Vagina (tissue), 2 donors: Measurements from ENCODE around the gene TRDN. TPM values are rescaled to one million over a fixed set of nuclear protein-coding genes. Genes with fewer than 3 reads are reported as not detected.

Experiments used
- DNase-seq, 2 donors: peaks; one replicate each; pipeline ENCODE4 v3.0.0-alpha.2; 2017; ENCODE audit errors: extremely low spot score in 2 of 2
- H3K27ac ChIP-seq: fragments of 200-600 bp; sonication (generic); one replicate; pipeline ENCODE4 v1.5.1; 2019
- H3K27me3 ChIP-seq: fragments of 200-600 bp; sonication (generic); one replicate; pipeline ENCODE4 v1.5.1; 2019
- H3K36me3 ChIP-seq, 2 donors: fragments of 200-600 bp; sonication (generic); one replicate each; pipeline ENCODE4 v1.5.1; 2017 to 2019
- H3K4me1 ChIP-seq: fragments of 200-600 bp; sonication (generic); one replicate; pipeline ENCODE4 v1.5.1; 2019
- H3K4me3 ChIP-seq, 2 donors: fragments of 200-600 bp; sonication (generic); 1 replicate in 1 of 2; 2 replicates in 1 of 2; pipeline ENCODE4 v1.5.1; 2016 to 2019
- H3K9me3 ChIP-seq: fragments of 200-600 bp; sonication (generic); one replicate; pipeline ENCODE4 v1.5.1; 2019
- CTCF ChIP-seq, 3 experiments: fragments of 450-650 bp in 2 of 3; fragments of 200-600 bp in 1 of 3; sonication (generic) in 1 of 3; IDR thresholded peaks; one replicate each; pipeline ENCODE4 v1.5.1; 2017 to 2019; ENCODE audit warnings: antibody characterized with exemption in 3 of 3, mild to moderate bottlenecking in 2 of 3, moderate library complexity in 2 of 3
- POLR2A ChIP-seq, 2 donors: fragments of 450-650 bp; IDR thresholded peaks; one replicate each; pipeline ENCODE4 v1.6.1; 2017; ENCODE audit warnings: antibody characterized with exemption in 2 of 2, mild to moderate bottlenecking in 2 of 2, moderate library complexity in 2 of 2
- POLR2AphosphoS5 ChIP-seq, 2 donors: sonication (generic); formaldehyde crosslinking; IDR thresholded peaks; one replicate each; pipeline ENCODE4 v1.9.0; 2017; ENCODE audit warnings: antibody characterized with exemption in 2 of 2, mild to moderate bottlenecking in 2 of 2, low read depth in 1 of 2; ENCODE audit not compliant: insufficient read depth in 1 of 2
- intact Hi-C: fragments of 100-400 bp; cut with DNase I; formaldehyde crosslinking; loops from one replicate; pipeline ENCODE4 v1.15.1; 2023
- total RNA-seq: library from RNA; depleted of rRNA; stranded (reverse); fragments of >200 nt; gene quantifications from one replicate; pipeline ENCODE4 v1.2.3, GENCODE V29; 2016

The TRDN gene
- total RNA-seq, 1 donor from 2014 or later, result not detected

- Histone ChIP-seq H3K9me3 (no peaks in the 10 kb centered on the region), H3K4me3 (no peak overlapping the region), H3K4me1 (no peaks in the 10 kb centered on the region), H3K27ac (no peak overlapping the region), H3K36me3 (no peaks in the 10 kb centered on the region), H3K27me3 (no peaks in the 10 kb centered on the region)
- intact Hi-C loops, result no loop called here
- no peak for TF ChIP-seq CTCF (IDR thresholded peaks at IDR 0.05)
- TF ChIP-seq POLR2A (IDR thresholded peaks at IDR 0.05), result no peak
- no peak for TF ChIP-seq POLR2AphosphoS5 (IDR thresholded peaks at IDR 0.05; ENCODE audit: insufficient read depth in 1 of 2, low read depth in 1 of 2)
- DNase-seq, result no peak
Observed at GRCh38 chr6:123632641-123633040, 4.1 kb downstream of the TRDN start.

GRCh38 chr6:123629258-123629941 lies 7.3 kb downstream of the TRDN start:
- intact Hi-C loops, result no loop called here
- Histone ChIP-seq H3K9me3 (no peaks in the 10 kb centered on the region), H3K27ac (no peak overlapping the region), H3K4me3 (no peak overlapping the region), H3K4me1 (no peaks in the 10 kb centered on the region), H3K27me3 (no peaks in the 10 kb centered on the region), H3K36me3 (no peaks in the 10 kb centered on the region)
- no peak for DNase-seq
- TF ChIP-seq POLR2A (IDR thresholded peaks at IDR 0.05) (no peak), CTCF (IDR thresholded peaks at IDR 0.05) (no peak), POLR2AphosphoS5 (IDR thresholded peaks at IDR 0.05; ENCODE audit: insufficient read depth in 1 of 2, low read depth in 1 of 2) (no peak)

GRCh38 chr6:123625696-123626095 lies 11.1 kb downstream of the TRDN start:
- TF ChIP-seq POLR2AphosphoS5 (IDR thresholded peaks at IDR 0.05; ENCODE audit: insufficient read depth in 1 of 2, low read depth in 1 of 2) (no peak), CTCF (IDR thresholded peaks at IDR 0.05) (no peak), POLR2A (IDR thresholded peaks at IDR 0.05) (no peak)
- H3K27me3 ChIP-seq, result no peaks in the 10 kb centered on the region
- DNase-seq, result no peak
- no peaks in the 10 kb centered on the region for H3K36me3 ChIP-seq
- H3K27ac ChIP-seq, result no peak overlapping the region
- no peaks in the 10 kb centered on the region for H3K4me1 ChIP-seq
- H3K4me3 ChIP-seq, result no peak overlapping the region
- H3K9me3 ChIP-seq, result no peaks in the 10 kb centered on the region
- intact Hi-C loops, result no loop called here

- Histone ChIP-seq H3K27ac (no peak overlapping the region), H3K4me3 (no peak overlapping the region), H3K9me3 (no peaks in the 10 kb centered on the region), H3K36me3 (no peaks in the 10 kb centered on the region), H3K4me1 (no peaks in the 10 kb centered on the region), H3K27me3 (no peaks in the 10 kb centered on the region)
- TF ChIP-seq CTCF (IDR thresholded peaks at IDR 0.05) (no peak), POLR2A (IDR thresholded peaks at IDR 0.05) (no peak), POLR2AphosphoS5 (IDR thresholded peaks at IDR 0.05; ENCODE audit: insufficient read depth in 1 of 2, low read depth in 1 of 2) (no peak)
- intact Hi-C loops, result no loop called here
- no peak for DNase-seq
Observed at GRCh38 chr6:123622780-123623179, 14.0 kb downstream of the TRDN start.

GRCh38 chr6:123619156-123619555 lies 17.6 kb downstream of the TRDN start:
- no peak overlapping the region for H3K4me3 ChIP-seq
- H3K9me3 ChIP-seq, result no peaks in the 10 kb centered on the region
- DNase-seq, result no peak
- H3K27me3 ChIP-seq, result no peaks in the 10 kb centered on the region
- intact Hi-C loops, result no loop called here
- H3K36me3 ChIP-seq, result no peaks in the 10 kb centered on the region
- H3K4me1 ChIP-seq, result no peaks in the 10 kb centered on the region
- H3K27ac ChIP-seq, result no peak overlapping the region
- TF ChIP-seq POLR2A (IDR thresholded peaks at IDR 0.05) (no peak), POLR2AphosphoS5 (IDR thresholded peaks at IDR 0.05; ENCODE audit: insufficient read depth in 1 of 2, low read depth in 1 of 2) (no peak), CTCF (IDR thresholded peaks at IDR 0.05) (no peak)
